Activated CD4-positive, alpha-beta memory T cell treated with anti-CD3 and anti-CD28 coated beads for 36 hours (primary cell): ENCODE measurements around the gene ZNF561. TPM values are rescaled to one million over a fixed set of nuclear protein-coding genes. Genes with fewer than 3 reads are reported as not detected.
"Not testable (repeated sequence)": the region's sequence is repeated elsewhere in the genome, so short reads cannot be mapped to it uniquely, and the experiment has no call there.

ENCODE experiments used
- CTCF ChIA-PET: fragments of 350-600 bp; sonication (Branson Sonifier 250); formaldehyde crosslinking; loops from one replicate; lab custom pipeline; 2021; ENCODE audit warnings: antibody characterized with exemption, inconsistent platforms; lab: Charles Lee
- POLR2A ChIA-PET: fragments of 350-600 bp; sonication (Branson Sonifier 250); formaldehyde crosslinking; loops from one replicate; lab custom pipeline; 2021; ENCODE audit warnings: antibody characterized with exemption; lab: Charles Lee
- DNase-seq: peaks from one replicate; pipeline ENCODE4 v3.0.0-alpha.2; 2020
- H3K27ac Mint-ChIP-seq: one replicate; pipeline ENCODE4 v1.8.0; 2021; ENCODE audit warnings: mixed read lengths
- H3K27me3 Mint-ChIP-seq: one replicate; pipeline ENCODE4 v1.8.0; 2021; ENCODE audit warnings: mixed read lengths
- H3K36me3 Mint-ChIP-seq: one replicate; pipeline ENCODE4 v1.8.0; 2021; ENCODE audit warnings: mixed read lengths
- H3K4me1 Mint-ChIP-seq: one replicate; pipeline ENCODE4 v1.8.0; 2021; ENCODE audit warnings: low read depth, mixed read lengths
- H3K4me3 Mint-ChIP-seq: one replicate; pipeline ENCODE4 v1.8.0; 2021; ENCODE audit warnings: mild to moderate bottlenecking, mixed read lengths
- H3K9me3 Mint-ChIP-seq: one replicate; pipeline ENCODE4 v1.8.0; 2021; ENCODE audit warnings: mixed read lengths
- intact Hi-C: fragments of 100-400 bp; cut with micrococcal nuclease; formaldehyde crosslinking; loops from one replicate; pipeline ENCODE4 v1.15.1; 2023
- total RNA-seq, 2 experiments: library from RNA; stranded (reverse); gene quantifications; one replicate each; pipeline ENCODE4 v1.2.3, GENCODE V29; 2021

The ZNF561 gene
- total RNA-seq, 2 experiments from 2014 or later = 24.7 to 25.5 TPM

DNA sequence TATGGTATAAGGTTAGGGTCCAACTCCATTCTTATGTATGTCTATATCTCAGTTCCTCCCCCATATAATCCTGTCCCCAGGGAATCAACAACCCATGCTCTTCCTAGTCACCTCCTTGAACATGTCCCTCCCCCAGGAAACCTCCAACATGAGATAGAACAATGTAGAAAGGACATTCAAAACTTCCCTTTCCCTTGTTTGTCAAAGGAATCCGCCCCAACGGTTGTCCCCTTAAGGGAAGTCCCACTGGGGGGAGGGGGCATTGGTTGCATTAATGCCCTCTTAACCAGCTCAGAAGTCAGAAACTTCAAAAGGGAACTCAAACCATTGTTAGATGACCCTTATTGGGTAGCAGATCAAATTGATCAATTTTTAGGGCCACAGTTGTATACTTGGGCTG, 6.8 kb upstream of the ZNF561 start:
- ChIA-PET CTCF (interaction anchor here (0.8 to 1.0 kb wide), 2 partner anchors 10 to 167 kb away, joined by 3 read pairs; no protein-coding TSS in a partner anchor), POLR2A (no interaction called here)
- Mint-ChIP-seq H3K27me3 (no peaks in the 10 kb centered on the region), H3K27ac (no peak overlapping the region), H3K36me3 (peaks cover 6% of the 10 kb centered on the region), H3K4me3 (no peak overlapping the region), H3K9me3 (no peaks in the 10 kb centered on the region), H3K4me1 (peaks cover 6% of the 10 kb centered on the region)
- no peak for DNase-seq
- intact Hi-C loops = loop anchor here (10.0 kb wide), 1 partner anchor 287 kb away; no protein-coding TSS in a partner anchor

DNA sequence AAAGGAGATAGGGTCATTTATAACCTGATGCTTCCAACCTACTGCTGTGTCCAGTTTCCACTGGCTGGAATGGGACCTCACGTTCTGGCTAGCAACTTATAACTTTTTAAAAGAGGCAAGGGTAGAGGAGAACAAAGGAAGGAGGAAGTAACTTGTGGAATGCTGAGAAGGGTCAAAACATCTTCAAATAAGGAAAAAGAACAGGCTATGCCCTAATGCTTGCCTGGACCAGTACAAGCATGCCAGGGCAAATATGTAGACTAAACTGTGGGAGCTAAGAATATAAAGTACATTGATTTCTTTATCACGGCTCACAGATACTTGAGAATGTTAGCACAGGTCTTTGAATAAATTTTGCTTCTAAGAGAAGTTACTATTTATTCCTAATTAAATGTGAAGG, 1.5 kb upstream of the ZNF561 start:
- Mint-ChIP-seq H3K4me1 (peaks cover 22% of the 10 kb centered on the region), H3K9me3 (no peaks in the 10 kb centered on the region), H3K36me3 (peaks cover 22% of the 10 kb centered on the region), H3K27me3 (no peaks in the 10 kb centered on the region), H3K27ac (no peak overlapping the region), H3K4me3 (peak overlapping the region; percentile 48)
- DNase-seq = no peak
- ChIA-PET CTCF (interaction anchor here (0.7 to 1.0 kb wide), 2 partner anchors 35 to 173 kb away, joined by 3 to 4 read pairs; no protein-coding TSS in a partner anchor), POLR2A (no interaction called here)
- intact Hi-C loops = loop anchor here (10.0 kb wide), 1 partner anchor 292 kb away; no protein-coding TSS in a partner anchor

DNA sequence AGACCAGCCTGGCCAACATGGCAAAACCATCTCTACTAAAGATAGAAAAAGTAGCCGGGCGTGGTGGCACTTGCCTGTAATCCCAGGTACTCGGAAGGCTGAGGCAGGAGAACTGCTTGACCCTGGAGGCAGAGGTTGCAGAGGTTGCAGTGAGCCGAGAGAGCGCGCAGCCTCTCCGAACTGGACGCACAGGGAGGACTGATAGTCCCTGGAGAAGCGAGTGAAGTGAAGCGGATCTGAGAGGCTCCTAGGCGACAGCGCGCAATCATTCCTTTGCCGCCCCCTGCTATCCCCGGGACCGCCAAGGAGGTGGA, 233 bp downstream of the ZNF561 start:
- DNase-seq = no peak
- Mint-ChIP-seq H3K4me3 (peak overlapping the region; percentile 92), H3K9me3 (no peaks in the 10 kb centered on the region), H3K4me1 (peaks cover 22% of the 10 kb centered on the region), H3K27ac (peak overlapping the region; percentile 99), H3K36me3 (peaks cover 35% of the 10 kb centered on the region), H3K27me3 (no peaks in the 10 kb centered on the region)
- ChIA-PET CTCF (no interaction called here), POLR2A (no interaction called here)
- intact Hi-C loops = loop anchor here (1.0 to 10.0 kb wide), 4 partner anchors 36 to 294 kb away; partner anchors contain the start of genes ZNF121 and ZNF846

DNA sequence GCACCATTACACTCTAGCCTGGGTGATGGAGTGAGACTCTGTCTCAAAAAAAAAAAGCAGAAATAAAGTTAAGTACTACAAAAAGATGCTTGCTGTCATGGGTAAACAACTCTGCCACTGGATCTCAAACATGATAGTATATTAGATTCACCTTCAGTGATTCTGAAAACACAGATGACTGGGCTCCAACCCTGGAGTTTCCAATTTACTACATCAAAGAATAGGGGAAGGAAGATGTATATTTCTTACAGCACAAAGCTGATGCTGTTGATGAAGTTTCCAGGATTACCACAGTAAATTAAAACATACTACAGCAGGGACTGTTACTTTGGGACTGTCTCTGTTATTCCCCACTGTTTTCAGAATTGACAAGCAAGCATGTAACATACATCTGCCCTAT, 5.2 kb downstream of the ZNF561 start:
- Mint-ChIP-seq H3K27me3 (no peaks in the 10 kb centered on the region), H3K36me3 (peaks cover 75% of the 10 kb centered on the region), H3K4me1 (peaks cover 11% of the 10 kb centered on the region), H3K27ac (no peak overlapping the region), H3K9me3 (peaks cover 20% of the 10 kb centered on the region), H3K4me3 (no peak overlapping the region)
- intact Hi-C loops = no loop called here
- DNase-seq = no peak
- CTCF ChIA-PET = interaction anchor here (0.7 kb wide), 1 partner anchor 28 kb away, joined by 4 read pairs; no protein-coding TSS in a partner anchor
- POLR2A ChIA-PET = no interaction called here

DNA sequence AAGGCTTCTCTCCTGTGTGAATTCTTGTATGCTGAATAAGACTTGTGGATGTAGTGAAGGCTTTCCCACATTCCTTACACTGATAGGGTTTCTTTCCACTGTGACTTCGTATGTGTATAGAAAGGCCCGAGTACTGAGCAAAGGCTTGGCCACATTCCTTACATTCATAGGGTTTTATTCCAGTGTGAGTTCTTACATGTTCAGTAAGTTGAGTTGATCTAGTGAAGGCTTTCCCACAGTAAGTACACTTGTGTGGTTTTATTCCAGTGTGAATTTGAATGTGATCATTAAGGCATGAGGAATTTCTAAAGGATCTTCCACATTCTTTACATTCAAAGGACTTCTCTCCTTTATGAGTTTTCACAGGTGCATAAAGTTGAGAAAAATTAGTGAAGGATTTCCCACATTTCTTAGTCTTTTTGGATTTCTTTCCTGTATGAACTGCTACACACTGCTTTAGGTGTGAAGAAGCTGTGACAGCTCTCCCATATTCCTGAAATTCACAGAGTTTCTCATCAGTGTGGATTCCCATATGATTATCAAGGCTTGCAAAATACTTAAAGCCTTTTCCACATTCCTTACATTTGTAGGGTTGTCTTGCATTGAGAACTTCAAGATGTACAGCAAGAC, 10.4 kb downstream of the ZNF561 start:
- H3K9me3 Mint-ChIP-seq = peaks cover 65% of the 10 kb centered on the region
- DNase-seq = no peak
- no peak overlapping the region for H3K27ac Mint-ChIP-seq
- intact Hi-C loops = no loop called here
- H3K27me3 Mint-ChIP-seq = no peaks in the 10 kb centered on the region
- no peaks in the 10 kb centered on the region for H3K4me1 Mint-ChIP-seq
- ChIA-PET POLR2A (no interaction called here), CTCF (no interaction called here)
- H3K4me3 Mint-ChIP-seq = no peak overlapping the region
- H3K36me3 Mint-ChIP-seq = peaks cover 77% of the 10 kb centered on the region

DNA sequence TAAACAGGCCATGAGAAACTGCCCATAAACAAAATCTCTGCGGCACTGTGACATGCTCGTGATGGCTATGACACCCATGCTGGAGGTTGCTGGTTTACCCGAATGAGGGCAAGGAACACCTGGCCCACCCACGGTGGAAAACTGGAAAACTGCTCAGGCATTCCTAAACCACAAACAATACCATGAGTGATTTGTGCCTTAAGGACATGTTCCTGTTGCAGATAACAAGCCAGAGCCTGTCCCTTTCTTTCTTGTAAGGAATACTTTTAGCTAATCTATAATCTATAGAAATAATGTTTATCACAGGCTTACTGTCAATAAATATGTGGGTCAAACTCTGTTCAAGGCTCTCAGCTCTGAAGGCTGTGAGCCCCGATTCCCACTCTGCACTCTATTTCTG, 12.1 kb downstream of the ZNF561 start:
- H3K4me1 Mint-ChIP-seq = no peaks in the 10 kb centered on the region
- H3K27me3 Mint-ChIP-seq = no peaks in the 10 kb centered on the region
- no peak for DNase-seq
- ChIA-PET POLR2A (no interaction called here), CTCF (interaction anchor here (0.6 kb wide), 1 partner anchor 76 kb away, joined by 3 read pairs; no protein-coding TSS in a partner anchor)
- H3K4me3 Mint-ChIP-seq = no peak overlapping the region
- H3K27ac Mint-ChIP-seq = no peak overlapping the region
- intact Hi-C loops = no loop called here
- peaks cover 65% of the 10 kb centered on the region for H3K36me3 Mint-ChIP-seq
- peaks cover 73% of the 10 kb centered on the region for H3K9me3 Mint-ChIP-seq

DNA sequence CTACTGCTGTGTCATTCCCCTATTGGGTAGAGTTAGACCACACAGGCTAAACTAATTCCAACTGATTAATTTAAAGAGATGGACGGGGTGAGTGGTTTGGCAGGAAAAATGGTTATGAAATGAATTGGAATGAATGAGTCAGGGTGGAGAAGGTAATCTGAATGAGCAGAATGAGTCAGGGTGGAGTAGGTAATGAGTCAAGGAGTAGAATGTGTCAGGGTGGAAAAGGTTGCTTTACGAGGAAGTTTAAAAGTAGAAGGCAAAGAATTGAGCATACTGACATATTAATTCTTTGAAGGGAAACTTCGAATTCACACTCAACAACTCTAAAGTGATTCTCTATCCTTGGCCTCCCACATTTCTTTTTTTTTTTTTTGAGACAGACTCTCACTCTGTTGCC, 24.0 kb downstream of the ZNF561 start:
- DNase-seq = no peak
- intact Hi-C loops = no loop called here
- Mint-ChIP-seq H3K4me3 (no peak overlapping the region), H3K9me3 (peaks cover 20% of the 10 kb centered on the region), H3K27me3 (peaks cover 6% of the 10 kb centered on the region), H3K36me3 (peaks cover 14% of the 10 kb centered on the region), H3K4me1 (peaks cover 6% of the 10 kb centered on the region), H3K27ac (peak overlapping the region; percentile 66)
- ChIA-PET POLR2A (no interaction called here), CTCF (no interaction called here)

DNA sequence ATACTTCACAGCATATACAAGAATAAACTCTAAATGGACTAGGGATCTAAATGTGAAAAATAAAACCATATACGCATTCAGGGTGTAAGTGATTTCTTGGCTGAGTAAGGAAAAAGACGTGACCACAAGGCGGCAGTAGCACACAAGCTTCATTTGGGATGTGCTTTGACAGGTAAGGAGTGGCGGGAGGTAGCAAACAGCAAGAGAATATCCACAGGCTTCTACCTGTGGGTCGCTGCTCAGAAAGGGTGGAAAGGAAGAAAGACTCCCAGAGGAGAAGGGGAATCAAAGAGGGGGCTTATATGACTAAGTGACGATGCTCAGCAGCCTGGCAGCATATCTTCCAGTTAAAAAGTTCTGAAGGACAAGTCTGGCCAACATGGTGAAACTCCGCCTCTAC, 34.3 kb downstream of the ZNF561 start:
- ChIA-PET POLR2A (no interaction called here), CTCF (interaction anchor here (0.5 to 1.3 kb wide), 8 partner anchors 9 to 342 kb away, joined by 3 to 4 read pairs (median 3); partner anchors contain the start of gene ZNF846)
- Mint-ChIP-seq H3K27me3 (peaks cover 6% of the 10 kb centered on the region), H3K36me3 (peaks cover 14% of the 10 kb centered on the region), H3K9me3 (no peaks in the 10 kb centered on the region), H3K4me3 (peak overlapping the region; percentile 8), H3K4me1 (peaks cover 13% of the 10 kb centered on the region), H3K27ac (no peak overlapping the region)
- intact Hi-C loops = loop anchor here (1.0 to 10.0 kb wide), 3 partner anchors 88 to 382 kb away; partner anchors contain the start of gene ZNF562
- peak; percentile 88 for DNase-seq

DNA sequence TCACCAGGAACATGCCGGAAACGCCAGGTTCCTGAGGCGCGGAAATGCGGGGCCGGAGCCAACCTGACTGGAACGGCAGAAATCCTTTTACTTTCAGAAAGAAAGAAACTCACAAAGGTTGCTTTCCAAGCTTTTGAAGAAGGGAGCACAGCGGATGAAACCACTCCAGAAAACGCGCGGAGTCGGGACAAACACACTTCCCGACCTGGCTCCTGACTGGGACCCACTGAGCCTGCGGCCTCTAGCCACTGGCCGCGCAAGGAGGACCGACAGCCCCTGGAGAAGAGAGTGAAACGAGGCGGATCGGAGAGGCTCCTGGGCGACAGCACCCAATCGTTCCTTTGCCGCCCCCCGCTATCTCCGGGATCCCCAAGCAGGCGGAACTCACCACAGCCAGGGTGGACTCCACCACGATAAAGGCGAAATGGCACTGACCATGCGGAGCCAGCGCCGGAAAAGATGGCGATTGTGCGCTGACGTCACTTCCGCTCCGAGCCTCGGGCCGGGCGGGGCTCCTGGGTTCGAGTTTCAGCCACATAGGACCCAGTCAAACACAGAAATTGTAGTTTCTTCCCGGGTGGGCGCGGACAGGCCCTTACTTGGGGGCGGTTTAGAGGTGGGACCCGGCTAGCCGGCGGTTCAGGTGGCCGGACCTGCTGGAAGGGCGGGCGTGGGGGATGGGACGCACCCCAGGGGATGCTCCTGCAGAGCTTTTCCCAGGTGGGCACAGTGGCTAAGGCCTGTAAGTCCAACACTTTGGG, 36.8 kb downstream of the ZNF561 start, which contains the start of gene ZNF121:
Gene ZNF121, minus strand, starts transcription at position 432 of the 761 bp plus-strand sequence. CDS start 16,407 bp downstream, outside the sequence.
- ChIA-PET CTCF (interaction anchor here (0.9 to 2.4 kb wide), 6 partner anchors 36 to 212 kb away, joined by 3 to 10 read pairs (median 4); no protein-coding TSS in a partner anchor), POLR2A (interaction anchor here (1.6 to 2.6 kb wide), 2 partner anchors 37 to 149 kb away, joined by 5 to 7 read pairs; partner anchors contain the start of gene ZNF266)
- peak within 1 kb of the TSS; percentile 93 for H3K4me3 Mint-ChIP-seq
- DNase-seq = peak; percentile 90
- H3K36me3 Mint-ChIP-seq = peaks cover 37% of the 10 kb centered on the region
- peaks cover 31% of the 10 kb centered on the region for H3K4me1 Mint-ChIP-seq
- H3K9me3 Mint-ChIP-seq = peaks cover 18% of the 10 kb centered on the region
- intact Hi-C loops = loop anchor here (1.0 to 10.0 kb wide), 6 partner anchors 37 to 448 kb away; partner anchors contain the start of genes ZNF266, ZNF426, ZNF559 and ZNF561
- H3K27me3 Mint-ChIP-seq = peaks cover 6% of the 10 kb centered on the region
- H3K27ac Mint-ChIP-seq = peak within 1 kb of the TSS; percentile 93

DNA sequence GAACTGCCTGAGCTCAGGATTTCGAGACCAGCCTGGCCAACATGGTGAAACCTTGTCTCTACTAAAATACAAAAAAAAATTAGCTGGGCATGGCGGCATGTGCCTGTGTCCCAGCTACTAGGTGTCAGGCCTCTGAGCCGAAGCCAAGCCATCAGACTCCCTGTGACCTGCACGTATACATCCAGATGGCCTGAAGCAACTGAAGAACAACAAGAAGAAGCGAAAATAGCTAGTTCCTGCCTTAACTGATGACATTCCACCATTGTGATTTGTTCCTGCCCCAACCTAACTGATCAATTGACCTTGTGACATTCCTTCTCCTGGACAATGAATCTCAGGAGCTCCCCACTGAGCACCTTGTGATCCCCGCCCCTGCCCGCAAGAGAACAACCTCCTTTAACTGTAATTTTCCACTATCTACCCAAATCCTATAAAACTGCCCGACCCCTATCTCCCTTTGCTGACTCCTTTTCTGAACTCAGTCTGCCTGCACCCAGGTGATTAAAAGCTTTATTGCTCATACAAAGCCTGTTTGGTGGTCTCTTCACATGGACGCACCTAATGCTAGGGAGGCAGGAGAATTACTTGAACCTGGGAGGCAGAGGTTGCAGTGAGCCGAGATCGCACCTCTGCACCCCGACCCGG, 38.8 kb downstream of the ZNF561 start:
- H3K27me3 Mint-ChIP-seq, DNase-seq, CTCF ChIA-PET, POLR2A ChIA-PET: not testable (repeated sequence)
- Mint-ChIP-seq H3K9me3 (peaks cover 36% of the 10 kb centered on the region), H3K4me3 (peak overlapping the region; percentile 66), H3K4me1 (peaks cover 41% of the 10 kb centered on the region), H3K27ac (peak overlapping the region; percentile 36), H3K36me3 (peaks cover 56% of the 10 kb centered on the region)
- intact Hi-C loops = loop anchor here (5.0 to 10.0 kb wide), 2 partner anchors 93 to 145 kb away; partner anchors contain the start of genes ZNF266 and ZNF562

DNA sequence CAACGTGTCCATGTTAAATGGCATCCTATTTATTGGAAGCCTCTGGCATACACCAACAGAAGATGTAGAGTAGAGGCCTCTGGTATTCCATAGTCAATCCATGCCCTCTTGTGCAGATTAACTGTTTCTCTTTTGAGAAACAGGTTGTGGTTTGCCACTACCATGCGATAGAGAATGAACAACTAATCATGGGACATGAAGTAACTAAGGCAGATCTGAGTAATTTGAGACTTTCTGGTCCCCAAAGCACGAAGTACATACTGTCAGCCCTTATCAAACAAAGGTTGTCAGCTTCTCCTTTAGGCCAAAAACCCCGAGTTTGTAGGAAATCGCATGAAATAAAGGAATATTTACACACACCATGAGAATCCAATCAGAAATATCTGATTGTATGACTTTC, 40.3 kb downstream of the ZNF561 start:
- peaks cover 69% of the 10 kb centered on the region for H3K36me3 Mint-ChIP-seq
- H3K27me3 Mint-ChIP-seq = no peaks in the 10 kb centered on the region
- POLR2A ChIA-PET = interaction anchor here (0.6 kb wide), 1 partner anchor 985 kb away, joined by 3 read pairs; the partner anchor contains the start of gene KRI1
- H3K4me1 Mint-ChIP-seq = peaks cover 42% of the 10 kb centered on the region
- no peak overlapping the region for H3K4me3 Mint-ChIP-seq
- intact Hi-C loops = loop anchor here (5.0 to 10.0 kb wide), 2 partner anchors 94 to 143 kb away; partner anchors contain the start of genes ZNF266 and ZNF562
- CTCF ChIA-PET = interaction anchor here (1.0 kb wide), 1 partner anchor 45 kb away, joined by 3 read pairs; no protein-coding TSS in a partner anchor
- peak overlapping the region; percentile 49 for H3K27ac Mint-ChIP-seq
- DNase-seq = no peak
- H3K9me3 Mint-ChIP-seq = peaks cover 51% of the 10 kb centered on the region
